NCI-H446 (cell line): ENCODE results near the gene ZNF256.

ENCODE experiments used
- DNase-seq, 2 experiments: peaks; one replicate each; lab custom pipeline; 2025; lab: John Stamatoyannopoulos, UW

ZNF256 gene

DNA sequence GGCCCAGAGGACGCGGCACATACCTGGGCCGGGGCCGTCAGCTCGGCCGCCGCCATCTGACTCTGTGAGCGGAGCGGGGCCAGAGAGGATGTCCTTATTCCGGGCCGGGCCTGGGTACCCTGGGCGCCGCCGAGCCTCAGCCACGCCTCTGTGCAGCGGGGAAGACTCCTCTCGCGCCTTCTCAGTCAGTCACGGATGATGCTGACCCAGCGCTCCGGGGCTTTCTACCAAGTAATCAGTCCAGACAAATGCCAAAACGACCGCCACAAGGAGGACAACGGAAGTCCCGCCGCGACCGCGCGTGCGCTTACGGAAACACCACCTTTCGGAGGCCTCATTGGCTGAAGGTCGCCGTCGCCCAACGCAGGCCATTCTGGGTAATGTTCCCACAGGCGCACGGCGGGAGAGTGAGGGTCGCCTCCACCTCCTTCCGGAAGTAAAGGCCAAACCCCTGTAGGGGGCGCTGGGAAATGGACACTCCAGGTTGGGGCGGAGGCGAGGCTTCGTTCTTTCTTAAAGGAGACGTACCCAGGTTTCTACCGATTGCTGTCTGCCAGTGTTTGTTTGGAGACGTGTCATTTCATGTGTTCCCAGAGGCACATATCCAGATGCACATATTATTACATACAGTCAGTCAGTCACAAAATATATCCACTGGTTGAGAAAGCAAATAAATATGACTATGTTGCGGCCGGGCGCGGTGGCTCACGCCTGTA is at the start of gene ZNF256:
ZNF256 (minus strand) TSS at position 288 of the 716 bp plus-strand sequence; CDS start at position 56, 232 bp downstream.
- DNase-seq, result peak in 1 of 2 experiments; percentile 25

DNA sequence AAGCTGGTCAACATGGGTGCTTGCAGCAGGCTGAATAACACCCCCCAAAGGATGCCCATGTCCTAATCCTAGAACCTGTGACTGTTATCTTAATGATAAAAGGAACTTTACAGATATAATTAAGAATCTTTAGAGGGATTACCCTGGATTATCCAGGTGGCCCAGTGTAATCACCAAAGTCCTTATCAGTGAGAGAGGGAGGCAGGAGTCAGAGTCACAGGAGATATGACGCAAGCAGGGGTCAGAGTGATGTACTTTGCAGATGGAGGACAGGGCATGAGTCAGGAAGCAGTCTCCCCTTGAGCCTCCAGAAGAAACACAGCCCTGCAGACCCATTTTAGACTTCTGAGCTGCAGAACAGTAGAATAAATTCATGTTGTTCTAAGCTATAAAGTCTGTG is 45.3 kb upstream of the ZNF256 start:
- no peak for DNase-seq

DNA sequence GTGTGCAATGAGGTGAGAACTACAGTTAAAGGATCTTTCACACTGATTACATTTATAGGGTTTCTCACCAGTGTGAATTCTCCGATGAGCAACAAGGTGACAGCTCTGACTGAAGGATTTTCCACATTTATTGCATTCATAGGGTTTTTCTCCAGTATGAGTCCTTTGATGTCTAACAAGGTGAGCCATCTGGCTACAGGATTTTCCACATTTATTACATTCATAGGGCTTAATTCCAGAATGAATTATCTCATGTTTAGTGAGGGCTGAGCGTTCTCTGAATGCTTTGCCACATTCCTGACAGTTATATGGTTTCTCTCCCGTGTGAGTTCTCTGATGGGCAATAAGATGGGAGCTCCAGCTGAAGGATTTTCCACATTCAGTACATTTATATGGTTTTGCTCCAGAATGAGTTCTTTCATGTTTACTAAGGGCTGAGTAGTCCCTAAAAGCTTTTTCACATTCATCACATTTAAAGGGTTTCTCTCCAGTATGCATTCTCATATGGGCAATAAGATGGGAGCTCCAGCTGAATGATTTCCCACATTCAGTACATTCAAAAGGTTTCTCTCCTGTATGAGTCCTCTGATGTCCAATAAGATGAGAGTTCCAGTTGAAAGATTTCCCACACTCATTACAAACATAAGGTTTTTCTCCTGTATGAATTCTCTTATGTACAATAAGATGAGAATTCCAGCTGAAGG is 31.2 kb upstream of the ZNF256 start:
- no peak for DNase-seq

DNA sequence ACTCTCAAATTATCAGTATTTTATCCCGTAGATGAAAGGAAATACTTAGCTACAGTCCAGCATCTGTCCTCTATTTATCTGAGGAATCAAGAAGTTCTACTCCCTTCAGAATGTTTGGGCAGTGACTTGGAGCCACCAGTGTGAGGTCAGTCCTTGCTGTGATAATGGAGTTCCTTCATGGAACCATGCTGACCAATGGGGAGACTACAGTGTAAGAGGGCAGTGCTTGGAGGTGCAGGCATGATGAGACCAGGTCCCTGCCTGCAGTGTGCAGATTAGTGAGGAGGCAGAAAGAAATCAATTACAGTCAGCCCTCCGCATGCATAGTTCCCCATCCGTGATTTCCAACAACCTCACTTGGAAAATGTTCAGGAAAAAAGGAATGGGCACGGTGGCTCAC is 26.9 kb upstream of the ZNF256 start, which contains the start of gene C19orf18:
C19orf18 (minus strand) TSS at position 101 of the 400 bp plus-strand sequence. CDS start 102 bp downstream, outside the sequence.
- DNase-seq, result no peak

DNA sequence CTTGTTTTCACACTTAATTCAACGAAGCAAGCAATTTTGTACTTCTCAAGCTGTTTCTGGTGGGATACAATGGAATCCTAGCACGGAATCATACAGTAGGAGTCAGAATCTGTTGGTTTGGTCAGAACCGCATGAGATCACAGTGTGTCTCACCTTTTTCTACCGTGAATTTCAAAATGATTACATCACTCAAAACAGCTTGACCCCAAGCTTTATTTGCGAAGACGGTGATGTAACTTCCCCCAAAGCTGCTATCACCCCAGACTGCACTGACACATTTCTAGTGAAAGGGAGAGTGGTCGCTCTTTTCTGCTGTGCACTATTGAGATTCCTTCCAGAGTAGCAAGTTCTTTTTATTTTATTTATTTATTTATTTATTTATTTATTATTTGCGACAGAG is 17.3 kb upstream of the ZNF256 start:
- DNase-seq, result no peak

DNA sequence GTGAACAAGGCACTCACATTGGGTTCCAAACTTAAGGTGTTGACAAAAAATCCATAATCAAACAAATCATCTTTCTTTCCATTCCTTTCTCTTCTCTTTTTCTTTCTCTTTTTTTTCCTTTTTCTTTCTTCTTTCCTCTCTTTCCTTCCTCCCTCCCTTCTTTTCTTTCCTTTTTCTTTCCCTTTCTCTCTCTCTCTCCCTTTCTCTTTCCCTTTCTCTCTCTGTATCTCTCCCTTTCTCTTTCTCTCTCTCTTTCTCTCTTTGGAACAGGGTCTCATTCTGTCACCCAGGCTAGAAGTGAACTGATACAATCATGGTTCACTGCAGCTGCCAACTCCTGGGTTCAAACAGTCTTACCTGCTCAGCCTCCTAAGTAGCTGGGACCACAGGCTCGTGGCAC is 14.3 kb upstream of the ZNF256 start:
- no peak for DNase-seq

DNA sequence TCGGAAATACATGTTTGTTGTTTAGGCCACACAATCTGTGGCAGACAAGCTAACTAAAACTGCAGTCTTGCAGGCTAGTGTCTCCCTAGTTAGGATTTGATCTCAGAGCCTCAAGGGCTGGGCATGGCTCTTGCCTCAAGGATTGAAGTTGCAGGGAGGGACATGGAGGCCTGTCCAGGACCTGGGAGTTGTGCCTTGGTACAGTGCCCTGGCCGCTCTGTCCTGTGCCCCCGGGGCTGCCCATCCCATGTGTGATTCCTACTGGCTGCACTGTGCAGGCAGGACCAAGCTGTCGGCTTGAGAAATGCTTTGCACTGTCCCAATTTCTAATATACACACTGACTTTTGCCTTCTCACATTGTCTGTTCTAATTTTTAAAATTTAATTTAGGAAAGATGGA is 7.5 kb upstream of the ZNF256 start:
- DNase-seq, result no peak

DNA sequence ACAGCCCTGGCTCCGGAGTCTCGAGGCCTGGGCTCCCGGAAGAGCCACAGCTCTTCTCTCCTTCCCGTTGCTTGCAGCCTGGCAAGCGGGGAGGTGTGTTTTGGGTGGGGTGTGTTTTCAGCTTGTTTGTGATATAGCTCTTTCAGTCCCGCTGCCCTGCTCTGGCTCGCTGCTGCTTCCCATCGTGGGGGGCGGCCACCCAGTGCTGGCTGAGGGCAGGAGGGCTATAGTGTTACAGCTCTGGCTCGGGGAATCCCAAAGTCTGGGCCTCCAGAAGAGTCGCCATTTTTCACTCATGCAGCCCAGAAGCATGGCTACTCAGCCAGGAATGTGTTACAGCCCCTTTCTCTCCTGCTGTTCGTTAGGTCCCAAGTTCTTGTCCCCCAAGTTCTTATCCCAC is 2.2 kb upstream of the ZNF256 start:
- DNase-seq, result no peak

DNA sequence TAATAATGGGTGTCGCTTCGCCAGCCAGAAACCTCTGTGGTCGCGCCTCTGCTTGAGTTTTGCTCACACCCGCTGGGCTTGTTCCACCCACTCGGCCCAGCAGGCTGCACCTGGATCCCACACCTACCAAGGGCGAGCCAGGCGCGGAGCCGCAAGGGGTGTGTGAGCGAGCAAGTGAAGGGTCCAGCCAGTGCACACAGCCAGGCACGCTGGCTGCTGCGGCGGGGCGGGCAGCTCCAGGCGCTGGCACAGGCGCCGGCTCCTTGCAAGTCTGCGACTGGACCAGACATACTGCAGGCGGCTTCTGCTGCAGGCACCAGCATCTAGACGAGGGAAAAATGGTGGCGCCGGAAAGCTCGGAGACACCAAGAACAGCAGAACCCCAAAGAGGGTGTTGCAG is 1.8 kb upstream of the ZNF256 start:
- DNase-seq, result no peak

DNA sequence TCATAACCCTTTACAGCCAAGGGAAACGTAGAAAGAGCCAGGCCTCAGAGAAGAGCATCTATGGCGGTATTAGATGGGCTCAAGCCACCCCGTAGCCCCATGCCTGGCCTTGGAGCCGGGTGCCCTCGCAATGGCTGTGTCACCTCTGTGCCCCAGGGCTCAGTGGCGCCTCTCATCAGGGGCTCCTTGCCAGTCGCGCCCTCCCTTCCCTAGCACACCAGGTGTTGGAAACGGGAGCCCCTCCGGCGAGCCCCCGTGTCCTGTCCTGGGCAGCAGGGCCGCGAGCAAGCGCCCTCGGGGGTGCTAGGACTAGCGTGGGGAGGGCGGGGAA is 453 bp downstream of the ZNF256 start:
- no peak for DNase-seq

DNA sequence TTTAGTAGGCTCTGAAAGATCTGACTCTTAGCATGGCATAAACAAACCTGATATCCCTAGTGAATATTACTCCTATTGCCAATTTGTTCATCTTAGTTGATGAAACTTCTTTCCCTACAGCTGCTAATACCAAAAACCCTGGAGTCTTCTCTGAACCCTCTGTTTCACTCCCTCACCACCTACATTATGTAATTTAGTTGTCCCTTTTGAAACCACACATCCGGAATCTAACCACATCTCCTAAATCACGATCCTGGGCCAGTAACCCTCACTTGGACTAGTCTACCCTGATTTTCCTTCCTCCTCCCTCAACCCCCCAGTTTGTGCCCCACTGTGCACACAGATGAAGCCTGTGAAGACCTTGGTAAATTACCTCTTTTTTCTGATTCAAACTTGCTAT is 1.2 kb downstream of the ZNF256 start:
- DNase-seq, result no peak

DNA sequence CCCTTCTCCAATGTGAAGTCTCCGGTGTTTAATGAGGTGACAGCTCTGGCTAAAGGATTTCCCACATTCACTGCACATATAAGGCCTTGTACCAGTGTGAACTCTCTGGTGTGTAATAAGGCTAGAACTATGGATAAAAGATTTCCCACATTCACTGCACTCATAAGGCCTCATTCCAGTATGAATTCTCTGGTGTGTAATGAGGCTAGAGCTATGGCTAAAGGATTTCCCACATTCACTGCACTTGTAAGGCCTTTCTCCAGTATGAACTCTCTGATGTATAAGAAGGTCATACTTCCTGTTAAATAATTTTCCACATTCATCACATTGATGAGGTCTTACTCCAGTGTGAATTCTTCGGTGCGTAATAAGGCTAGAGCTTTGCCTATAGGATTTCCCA is 5.9 kb downstream of the ZNF256 start:
- DNase-seq, result no peak

DNA sequence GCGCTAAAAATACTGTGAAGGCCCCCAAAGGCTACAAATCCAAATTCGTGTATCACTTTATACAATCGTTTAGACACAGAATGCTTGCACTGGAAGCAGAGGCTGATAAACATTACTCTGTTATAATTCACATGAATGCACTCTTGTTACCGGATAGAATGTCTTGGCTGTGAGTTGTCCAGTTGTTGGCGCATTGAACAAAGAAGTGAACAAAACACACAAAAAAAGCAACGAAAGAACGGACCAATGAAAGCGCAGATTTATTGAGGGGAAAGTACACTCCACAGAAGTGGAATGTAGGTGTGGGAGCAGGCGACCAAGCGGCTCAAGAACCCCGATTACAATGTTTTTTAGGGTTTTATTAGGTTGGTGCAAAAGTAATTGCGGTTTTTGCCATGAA is 11.8 kb downstream of the ZNF256 start:
- no peak for DNase-seq

DNA sequence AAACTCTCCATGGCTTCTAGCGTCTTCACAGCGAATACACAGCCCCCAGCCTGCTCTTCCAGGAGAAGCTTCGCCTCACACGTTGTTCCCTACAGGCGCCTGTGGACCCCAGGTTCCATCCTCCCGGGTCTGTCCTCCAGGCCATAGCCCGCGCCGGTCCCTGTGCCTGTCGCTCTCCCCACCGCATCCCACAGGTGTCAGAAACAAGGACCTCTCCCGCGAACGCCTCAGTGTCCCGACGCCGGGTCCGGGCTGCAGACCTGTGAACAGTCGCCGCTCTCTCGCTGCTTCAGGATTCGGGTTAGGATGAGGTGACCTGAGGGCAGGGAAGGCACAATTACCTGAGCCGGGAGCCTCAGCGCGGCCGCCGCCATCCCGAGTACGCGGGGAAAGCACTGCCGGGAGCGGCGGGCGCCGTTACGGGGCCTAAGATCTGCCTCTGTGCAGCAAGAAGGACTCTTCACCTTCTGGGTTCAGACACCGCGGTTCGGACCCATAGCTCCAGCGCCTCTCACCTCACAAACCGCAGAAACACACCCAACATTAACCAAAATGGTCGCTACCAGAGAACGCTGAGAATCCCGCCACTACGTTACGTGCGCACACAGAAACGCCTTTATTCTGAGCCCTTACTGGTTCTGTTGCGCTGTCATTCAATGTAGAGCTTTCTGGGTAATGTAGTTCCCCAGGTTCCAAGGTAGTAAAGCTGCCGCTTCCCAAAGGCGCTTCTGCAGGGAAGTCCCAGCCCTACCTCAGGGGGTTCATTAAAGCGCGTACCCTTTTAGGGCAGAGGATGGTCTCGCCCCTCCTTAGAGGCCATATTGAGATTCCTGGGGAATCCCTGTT is 12.5 kb downstream of the ZNF256 start, which contains the start of gene ZNF418:
ZNF418 (minus strand) TSS at position 583 of the 846 bp plus-strand sequence. CDS start 1,580 bp downstream, outside the sequence.
- no peak for DNase-seq

DNA sequence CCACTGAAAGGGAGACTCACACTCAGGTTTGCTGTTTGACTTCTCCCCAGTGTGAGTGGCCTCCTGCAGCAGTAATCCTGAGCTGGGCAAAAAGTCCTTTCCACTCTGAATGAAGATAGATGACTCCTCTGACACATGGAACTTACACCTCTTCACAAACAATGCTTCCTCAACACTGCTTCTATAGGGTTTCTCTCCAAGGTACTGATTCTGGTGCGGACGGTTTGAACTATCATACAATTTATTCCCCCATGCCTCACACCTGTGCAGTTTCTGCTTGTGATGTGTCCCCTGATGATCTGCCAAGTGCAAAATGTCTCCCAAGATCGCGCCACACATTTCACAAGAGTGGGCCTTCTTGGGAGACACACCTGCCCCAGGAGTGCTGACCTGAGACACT is 19.9 kb downstream of the ZNF256 start:
- no peak for DNase-seq

DNA sequence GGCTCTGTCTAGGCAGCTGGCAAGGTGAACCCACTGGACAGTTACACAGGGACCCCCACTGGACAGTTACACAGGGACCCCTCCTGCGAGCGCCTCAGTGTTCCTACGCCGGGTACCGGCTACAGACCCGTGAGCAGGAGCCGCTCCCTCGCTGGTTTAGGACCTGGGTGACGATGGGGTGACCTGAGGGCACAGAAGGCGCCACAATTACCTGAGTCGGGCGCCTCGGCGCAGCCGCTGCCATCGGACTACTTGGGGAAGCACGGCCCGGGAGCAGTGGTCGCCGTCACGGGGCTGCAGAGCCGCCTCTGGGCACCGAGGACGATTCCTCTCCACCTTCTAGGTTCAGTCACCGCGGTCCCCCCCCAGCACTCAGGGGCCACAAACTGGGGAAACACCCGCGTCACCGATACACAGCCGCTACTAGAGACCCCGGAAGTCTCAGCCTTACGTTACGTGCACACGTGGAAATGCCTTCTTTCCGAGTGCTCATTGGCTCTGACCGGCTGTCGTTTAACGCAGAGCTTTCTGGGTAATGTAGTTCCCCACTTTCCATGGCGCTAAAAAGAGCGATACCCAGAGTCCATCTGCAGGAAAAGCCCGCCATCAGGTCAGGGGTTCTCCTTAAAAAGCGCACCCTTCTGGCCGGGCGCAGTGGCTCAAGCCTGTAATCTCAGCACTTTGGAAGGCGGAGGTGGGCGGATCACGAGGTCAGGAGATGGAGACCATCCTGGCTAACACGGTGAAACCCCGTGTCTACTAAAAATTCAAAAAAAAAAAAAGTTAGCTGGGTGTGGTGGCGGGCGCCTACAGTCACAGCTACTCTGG is 31.1 kb downstream of the ZNF256 start, which contains the start of gene ZNF417:
ZNF417 (minus strand) TSS at position 425 of the 828 bp plus-strand sequence; CDS start at position 244, 181 bp downstream.
- DNase-seq, result peak; percentile 79 to 94

DNA sequence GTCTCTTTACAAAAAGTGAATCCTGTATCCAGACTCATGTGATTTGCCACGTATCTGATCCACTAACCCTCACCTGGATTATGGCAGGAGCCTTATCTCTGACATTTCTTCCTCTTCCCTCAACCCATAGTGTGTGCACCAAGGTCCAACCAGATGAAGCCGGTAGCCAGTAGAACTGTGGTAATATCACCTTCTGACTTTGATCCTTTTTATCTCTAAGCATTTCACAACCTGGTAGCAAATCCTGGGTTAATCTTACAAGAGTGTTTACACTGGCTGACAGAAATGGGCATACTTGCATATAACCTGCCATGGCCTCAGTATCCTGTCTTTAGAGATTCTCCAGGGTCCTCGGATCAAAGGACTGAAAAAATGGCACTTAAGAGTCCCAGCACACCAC is 33.0 kb downstream of the ZNF256 start:
- DNase-seq, result no peak

DNA sequence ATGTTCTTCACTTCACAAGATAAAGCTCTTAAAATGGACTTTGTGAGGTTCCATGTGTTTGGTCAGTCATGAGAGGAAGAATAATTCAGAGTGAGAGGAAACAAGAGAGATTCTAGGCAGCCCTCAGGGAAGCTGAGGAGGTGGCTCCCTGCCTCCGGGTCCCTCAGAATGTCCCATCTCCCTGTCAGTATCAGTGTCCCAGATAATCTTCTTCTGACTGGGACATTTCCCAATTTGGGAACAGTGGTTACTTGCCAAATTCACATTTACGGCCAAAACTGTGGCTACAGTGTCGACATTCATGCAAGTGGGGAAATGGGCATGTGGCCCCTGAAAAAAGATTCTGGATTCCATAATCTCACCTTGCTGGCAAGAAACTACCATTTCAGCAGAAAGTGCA is 40.1 kb downstream of the ZNF256 start:
- no peak for DNase-seq

DNA sequence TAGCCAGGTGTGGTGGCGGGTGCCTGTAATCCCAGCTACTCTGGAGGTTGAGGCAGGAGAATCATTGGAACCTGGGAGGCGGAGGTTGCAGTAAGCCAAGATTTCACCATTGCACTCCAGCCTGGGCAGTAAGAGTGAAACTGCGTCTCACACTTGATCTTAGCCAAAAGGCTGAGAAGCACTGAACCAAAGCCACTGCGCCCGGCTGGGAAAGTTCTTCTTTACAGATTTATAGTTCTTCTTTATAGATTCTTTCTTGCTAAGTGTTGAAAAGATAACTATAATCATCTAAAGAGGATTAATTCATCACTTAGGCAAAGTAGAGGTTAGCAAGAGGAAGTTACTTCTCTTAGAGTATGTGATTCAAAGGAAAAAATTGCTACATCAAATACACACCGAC is 42.2 kb downstream of the ZNF256 start:
- DNase-seq, result no peak

DNA sequence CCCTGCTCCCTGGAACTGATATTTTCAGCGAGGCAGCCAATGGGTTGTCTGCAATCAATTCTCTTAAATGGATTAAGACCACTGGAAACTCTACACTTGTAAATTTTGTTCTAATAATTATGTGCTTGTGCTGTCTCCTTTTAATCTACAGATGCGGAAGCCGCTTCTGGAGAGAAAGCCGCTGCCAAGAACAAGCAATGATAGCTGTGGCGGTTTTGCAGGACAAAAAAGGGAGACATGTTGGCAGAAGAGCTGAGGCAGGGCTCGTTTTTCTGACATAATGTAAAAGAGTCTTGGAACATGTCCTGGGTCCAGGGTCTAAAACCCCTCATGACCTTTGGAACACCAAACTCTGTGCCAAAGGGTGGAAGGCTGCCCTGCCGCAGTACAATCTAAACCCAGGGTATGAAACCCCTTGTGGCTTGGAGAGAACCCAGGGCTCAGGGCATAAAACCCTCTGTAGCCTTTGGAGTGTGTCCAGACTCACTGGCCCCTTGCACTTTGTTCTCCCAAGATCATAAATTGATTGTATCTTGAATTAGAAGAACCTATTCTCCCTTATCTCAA is 43.8 kb downstream of the ZNF256 start:
- DNase-seq, result no peak

DNA sequence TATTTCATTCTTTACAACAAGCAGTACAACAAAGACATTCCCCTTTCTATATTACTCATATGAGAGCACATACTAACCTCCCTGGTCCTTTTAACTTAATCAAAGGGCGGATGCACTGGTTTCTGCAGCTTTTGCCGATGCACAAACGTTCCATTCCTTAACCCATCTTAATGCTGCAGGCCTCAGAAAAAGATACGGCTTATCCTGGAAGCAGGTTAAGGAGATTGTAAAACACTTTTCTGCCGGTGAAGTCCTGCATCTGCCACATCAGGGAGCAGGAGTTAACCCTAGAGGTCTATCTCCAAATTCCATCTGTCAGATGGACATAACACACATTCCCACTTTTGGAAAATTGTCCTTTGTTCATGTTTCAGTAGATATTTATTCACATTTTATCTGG is 47.2 kb downstream of the ZNF256 start:
- no peak for DNase-seq
